Measurements from ENCODE around the gene CLEC10A. TPM values are rescaled to one million over a fixed set of nuclear protein-coding genes. Genes with fewer than 3 reads are reported as not detected.
A peak's percentile ranks its signal among the peaks of the same experiment; 100 is the strongest.
"Not testable (repeated sequence)": the region's sequence is repeated elsewhere in the genome, so short reads cannot be mapped to it uniquely, and the experiment has no call there.

CLEC10A gene
- total RNA-seq, 1 donor from 2014 or later: 0.07 TPM

- DNase-seq (ENCODE audit: low read depth, low spot score): no peak
Observed at GRCh38 chr17:7074931-7075330, 5.1 kb downstream of the CLEC10A start.

GRCh38 chr17:7072406-7072805 lies 7.6 kb downstream of the CLEC10A start:
- no peak for DNase-seq (ENCODE audit: low read depth, low spot score)

DNA sequence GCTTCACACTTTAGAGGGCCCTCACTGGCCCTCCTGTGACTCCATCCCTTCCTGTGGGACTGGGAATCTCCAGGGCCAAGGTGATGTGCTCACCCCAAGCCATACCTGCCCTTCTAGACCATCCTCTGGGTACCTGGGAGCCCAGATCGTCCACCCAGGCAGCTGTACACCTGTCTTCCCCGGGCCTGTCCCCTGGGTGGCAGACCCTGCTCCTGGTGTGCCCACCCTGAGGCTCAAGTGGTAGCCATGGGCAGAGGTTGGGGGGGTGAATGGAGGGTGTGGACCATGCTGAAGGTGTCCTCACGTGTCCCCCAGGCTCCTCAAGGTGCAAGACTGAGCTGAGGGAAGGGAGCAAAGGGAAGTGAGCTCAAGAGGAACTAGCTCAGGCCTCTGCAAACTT lies 9.3 kb downstream of the CLEC10A start:
- no peak for DNase-seq (ENCODE audit: low read depth, low spot score)

DNA sequence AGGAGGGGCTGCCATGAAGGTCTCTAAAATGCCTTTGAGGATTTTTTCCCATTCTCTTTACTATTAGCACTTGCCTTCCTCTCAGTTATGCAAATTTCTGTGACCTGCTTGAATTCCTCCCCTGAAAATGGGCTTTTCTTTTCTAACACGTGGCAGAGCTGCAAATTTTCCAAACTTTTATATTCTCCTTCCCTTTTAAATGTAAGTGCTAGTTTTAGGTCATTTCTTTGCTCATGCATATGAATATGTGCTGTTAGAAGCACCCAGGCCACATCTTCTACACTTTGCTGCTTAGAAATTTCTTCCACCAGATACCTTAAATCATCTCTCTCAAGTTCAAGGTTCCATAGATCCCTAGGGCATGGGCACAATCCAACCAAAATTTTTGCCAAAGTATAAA lies 11.8 kb downstream of the CLEC10A start:
- no peak for DNase-seq (ENCODE audit: low read depth, low spot score)

- DNase-seq (ENCODE audit: low read depth, low spot score): no peak
Observed at GRCh38 chr17:7067198-7067597, 12.9 kb downstream of the CLEC10A start.

DNA sequence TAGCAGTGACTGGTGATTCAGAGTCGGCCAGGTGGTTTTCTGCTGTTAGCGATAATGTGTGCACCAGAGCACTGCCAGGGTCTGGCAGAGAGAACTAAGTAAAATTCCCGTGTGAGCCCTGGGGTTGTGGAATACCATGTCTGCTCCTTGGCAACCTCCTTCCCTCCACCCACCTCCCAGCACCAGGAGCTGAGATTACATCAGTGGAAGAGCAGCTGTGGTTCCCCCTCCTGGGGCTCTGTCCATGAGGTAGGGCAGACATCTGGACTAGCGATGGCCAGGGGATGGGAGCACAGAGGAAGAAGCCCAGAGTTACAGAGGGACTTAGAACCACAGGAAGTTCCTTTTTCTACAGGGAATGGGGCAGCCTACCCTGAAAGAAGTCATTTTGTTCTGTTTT lies 15.8 kb downstream of the CLEC10A start:
- DNase-seq (ENCODE audit: low read depth, low spot score): no peak

DNA sequence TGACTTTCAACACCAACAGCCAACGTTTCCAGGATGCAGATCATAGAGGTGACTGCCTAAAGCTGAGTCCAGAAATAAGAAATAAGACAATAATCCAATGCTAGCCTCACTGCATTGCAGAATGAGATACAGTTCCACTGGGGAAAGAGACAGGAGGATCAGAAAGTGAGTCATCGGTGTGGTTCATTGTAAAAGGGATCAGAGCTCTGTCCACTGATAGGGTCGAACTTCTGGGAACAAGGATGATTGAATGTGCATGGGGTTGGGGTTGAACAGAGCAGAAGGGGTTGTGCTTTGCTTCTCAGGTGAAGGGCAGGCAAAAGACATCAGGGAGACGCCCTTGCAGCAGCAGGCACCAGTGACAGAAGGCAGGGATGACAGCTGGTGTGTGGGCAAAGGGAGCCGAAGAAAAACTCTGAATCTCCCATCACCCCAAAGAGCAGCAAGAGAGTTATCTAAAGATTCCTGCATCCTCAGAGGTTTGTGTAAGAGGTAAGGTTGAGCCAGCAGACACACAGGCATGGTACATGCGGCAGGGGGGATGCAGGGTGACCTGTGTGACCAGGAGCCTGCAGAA lies 16.4 kb downstream of the CLEC10A start:
- no peak for DNase-seq (ENCODE audit: low read depth, low spot score)

DNA sequence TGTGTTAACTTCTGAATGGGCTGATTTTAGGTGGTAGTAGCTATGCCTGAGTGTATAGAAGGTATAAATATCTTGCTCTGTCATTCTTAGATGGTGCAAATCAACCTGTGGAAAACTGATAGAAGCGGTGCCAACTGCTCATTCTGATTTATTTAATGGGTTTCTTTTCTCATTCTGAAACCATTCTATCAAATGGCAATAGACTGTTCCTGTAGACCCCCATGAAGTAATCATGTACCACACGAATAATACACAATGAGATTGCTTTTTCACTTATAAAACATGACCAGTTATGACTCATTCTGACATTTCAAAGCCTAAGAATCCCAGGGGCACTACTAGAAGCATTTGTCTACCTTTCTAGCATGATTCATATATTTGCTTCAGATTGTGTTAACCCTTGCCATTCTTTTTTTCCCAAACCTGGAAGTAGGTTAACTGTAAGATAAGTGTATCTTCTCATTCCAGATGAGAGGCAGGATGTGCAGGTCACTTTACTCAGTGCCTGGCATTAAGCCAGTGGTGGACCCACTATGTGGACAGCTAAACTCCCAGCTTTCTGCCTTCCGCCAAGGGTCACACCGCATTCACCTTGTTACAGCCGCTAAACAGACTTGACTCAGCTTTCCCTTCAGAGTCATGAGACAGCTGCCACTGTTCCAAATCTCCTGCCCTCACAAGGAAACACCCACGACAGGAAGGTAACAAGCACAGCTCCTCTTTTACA lies 19.7 kb downstream of the CLEC10A start:
- peak; percentile 100 for DNase-seq (ENCODE audit: low read depth, low spot score)

GRCh38 chr17:7058831-7059447 lies 21.1 kb downstream of the CLEC10A start:
- DNase-seq (ENCODE audit: low read depth, low spot score): peak; percentile 91

DNA sequence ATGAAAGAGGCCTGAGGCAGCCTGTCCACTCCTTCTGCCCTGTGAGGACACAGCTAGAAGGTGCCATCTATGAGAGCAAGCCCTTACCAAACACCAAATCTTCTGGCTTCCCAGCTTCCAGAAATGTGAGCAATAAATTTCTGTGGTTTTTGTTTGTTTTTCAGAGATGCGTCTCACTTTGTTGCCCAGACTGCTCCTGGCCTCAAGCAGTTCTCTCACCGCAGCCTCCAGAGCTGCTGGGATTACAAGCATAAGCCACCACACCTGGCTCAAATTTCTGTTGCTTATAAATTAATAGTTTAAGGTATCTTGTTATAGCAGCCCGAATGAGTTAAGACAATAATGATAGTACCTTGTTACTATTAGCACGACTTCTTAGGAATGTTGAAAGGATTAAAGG lies 23.7 kb downstream of the CLEC10A start:
- no peak for DNase-seq (ENCODE audit: low read depth, low spot score)

DNA sequence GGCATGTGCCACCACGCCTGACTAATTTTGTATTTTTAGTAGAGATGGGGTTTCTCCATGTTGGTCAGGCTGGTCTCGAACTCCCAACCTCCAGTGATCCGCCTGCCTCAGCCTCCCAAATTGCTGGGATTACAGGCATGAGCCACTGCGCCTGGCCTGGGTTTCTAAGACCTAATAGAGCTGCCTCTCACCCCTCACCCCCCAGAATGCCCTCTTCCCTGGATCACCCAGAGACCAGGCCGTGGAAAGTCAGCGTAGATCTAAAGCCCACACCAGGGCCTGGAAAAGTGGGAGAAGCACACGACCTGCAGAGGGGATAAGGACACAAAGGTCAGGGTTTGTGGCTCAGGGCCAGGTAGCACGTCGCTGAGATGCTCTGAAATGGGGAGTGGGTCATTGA lies 29.5 kb downstream of the CLEC10A start:
- DNase-seq (ENCODE audit: low read depth, low spot score): not testable (repeated sequence)

GRCh38 chr17:7048968-7049367 lies 31.1 kb downstream of the CLEC10A start:
- DNase-seq (ENCODE audit: low read depth, low spot score): no peak

DNA sequence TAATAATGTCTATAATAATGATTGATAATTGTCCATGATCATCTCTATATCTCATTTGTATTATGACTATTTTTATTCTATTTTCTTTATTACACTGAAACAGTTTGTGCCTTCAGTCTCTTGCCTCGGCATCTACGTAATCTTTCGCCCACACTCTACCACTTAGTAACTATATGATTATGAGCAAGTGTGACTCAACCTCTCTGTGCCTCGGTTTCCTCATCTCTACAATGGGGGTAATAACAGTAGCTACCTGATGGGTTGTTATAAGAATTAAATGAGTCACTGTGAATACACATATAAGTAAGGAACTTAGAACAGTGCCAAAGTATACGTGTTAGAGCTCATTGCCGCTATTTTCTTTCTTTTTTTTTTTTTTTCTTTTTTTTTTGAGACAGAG lies 32.5 kb downstream of the CLEC10A start:
- DNase-seq (ENCODE audit: low read depth, low spot score): no peak

- not testable (repeated sequence) for DNase-seq (ENCODE audit: low read depth, low spot score)
Observed at GRCh38 chr17:7046725-7047397, 33.2 kb downstream of the CLEC10A start.

DNA sequence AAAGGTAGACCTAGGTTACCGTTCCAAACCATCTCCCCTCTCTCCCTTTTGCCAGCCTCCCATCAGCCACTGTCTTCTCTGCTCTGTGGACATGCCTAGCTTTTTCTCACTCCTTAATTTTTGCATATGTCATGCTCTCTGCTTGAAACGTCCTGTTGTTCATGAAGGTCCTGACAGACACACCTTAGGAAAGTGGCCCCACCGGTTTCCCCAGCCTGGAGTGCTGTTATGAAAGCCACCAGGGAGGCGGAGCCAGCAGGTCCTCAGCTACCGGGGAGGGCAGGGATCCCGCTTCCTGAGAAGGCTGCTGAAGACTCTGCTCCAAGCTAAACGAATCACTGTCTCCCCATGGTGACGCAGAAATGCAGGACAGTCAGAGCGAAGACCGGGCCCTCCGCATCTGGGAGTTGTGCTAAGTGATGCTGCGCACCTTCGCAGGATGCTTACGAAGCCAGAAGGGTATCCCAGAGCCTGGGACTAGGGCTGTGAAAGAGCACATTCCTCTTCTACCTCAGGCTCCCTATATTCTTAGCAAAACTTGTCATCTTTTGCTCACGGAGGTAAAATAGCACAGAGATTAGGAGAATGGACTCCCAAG lies 33.8 kb downstream of the CLEC10A start:
- no peak for DNase-seq (ENCODE audit: low read depth, low spot score)

GRCh38 chr17:7045492-7046126 lies 34.4 kb downstream of the CLEC10A start:
- no peak for DNase-seq (ENCODE audit: low read depth, low spot score)

DNA sequence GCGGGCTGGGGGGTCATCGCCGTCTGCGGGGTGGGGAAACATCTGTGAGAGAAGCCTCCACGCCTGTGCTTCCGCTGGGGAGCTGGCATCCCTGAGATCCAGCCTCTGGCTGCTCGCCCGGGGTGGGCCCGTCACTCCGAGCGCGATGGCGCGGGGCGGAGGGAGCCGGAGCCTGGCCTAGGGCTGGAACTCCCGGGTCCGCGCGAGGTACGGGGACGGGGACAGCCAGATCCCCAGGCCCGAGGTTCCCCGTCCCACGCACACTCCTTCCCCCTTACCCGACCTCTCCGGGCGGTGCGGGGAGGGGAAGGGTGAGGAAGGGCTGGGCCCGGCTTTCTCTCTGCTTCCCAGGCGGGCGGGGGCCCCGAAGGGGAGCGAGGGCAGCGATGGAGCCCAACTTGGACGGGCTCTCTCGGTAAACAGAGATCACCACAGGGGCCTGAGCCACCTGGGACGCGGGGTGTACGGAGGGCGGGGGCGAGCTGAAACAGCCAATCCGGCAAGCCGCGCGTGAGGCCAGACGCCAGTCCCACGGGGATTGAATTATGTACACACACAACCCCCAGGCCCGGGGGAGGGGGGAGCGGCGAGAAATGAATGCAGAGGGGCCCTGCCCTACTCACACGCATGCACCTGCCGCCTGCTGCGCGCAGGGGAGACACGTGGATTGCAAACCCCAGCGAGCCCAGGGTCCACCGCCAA lies 36.4 kb downstream of the CLEC10A start, which contains the start of gene SLC16A11:
TSS of gene SLC16A11 (minus strand) at position 596 of the 702 bp plus-strand sequence. CDS start at position 17, 579 bp downstream.
- no peak for DNase-seq (ENCODE audit: low read depth, low spot score)

DNA sequence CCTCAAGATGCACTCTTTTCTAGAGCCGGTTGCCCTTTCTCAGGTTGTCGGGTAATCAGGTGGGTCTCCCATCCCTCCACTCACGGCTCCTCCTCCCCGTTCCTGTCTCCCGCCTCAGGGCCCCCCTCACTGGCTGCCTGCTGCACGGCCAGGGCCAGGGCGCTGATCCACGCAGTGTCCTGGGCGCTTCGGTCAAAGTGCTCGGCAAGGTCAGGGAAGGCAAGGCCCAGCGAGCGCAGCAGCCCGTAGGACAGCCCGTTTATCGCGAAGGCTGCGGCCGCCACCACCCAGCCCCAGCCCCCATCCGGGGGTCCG lies 36.9 kb downstream of the CLEC10A start:
- DNase-seq (ENCODE audit: low read depth, low spot score): no peak

- no peak for DNase-seq (ENCODE audit: low read depth, low spot score)
Observed at GRCh38 chr17:7042501-7043181, 37.4 kb downstream of the CLEC10A start.
